IPS-15b (cell line): ENCODE measurements around the gene SLC46A1.
A peak's percentile ranks its signal among the peaks of the same experiment; 100 is the strongest.

Experiments
- H3K27me3 ChIP-seq: one replicate; pipeline ENCODE4 v1.6.1; 2013; ENCODE audit warnings: low read length; ENCODE audit not compliant: control insufficient read depth, insufficient read depth
- H3K36me3 ChIP-seq: one replicate; pipeline ENCODE4 v1.6.1; 2013; ENCODE audit warnings: low read length; ENCODE audit not compliant: control insufficient read depth, insufficient read depth
- H3K4me1 ChIP-seq: one replicate; pipeline ENCODE4 v1.6.1; 2013; ENCODE audit warnings: mild to moderate bottlenecking, low read length; ENCODE audit not compliant: control insufficient read depth, insufficient read depth
- H3K4me3 ChIP-seq: one replicate; pipeline ENCODE4 v1.5.1; 2013; ENCODE audit warnings: low read depth, low read length
- H3K9ac ChIP-seq: one replicate; pipeline ENCODE4 v1.6.1; 2013; ENCODE audit warnings: low read depth, mild to moderate bottlenecking, low read length
- H3K9me3 ChIP-seq: one replicate; pipeline ENCODE4 v1.6.1; 2013; ENCODE audit warnings: mild to moderate bottlenecking, low read length; ENCODE audit not compliant: control insufficient read depth, insufficient read depth

The SLC46A1 gene

GRCh38 chr17:28365487-28365886 is 40.5 kb downstream of the SLC46A1 start:
- Histone ChIP-seq H3K9ac (no peak overlapping the region), H3K36me3 (peaks cover 9% of the 10 kb centered on the region), H3K9me3 (no peaks in the 10 kb centered on the region), H3K4me1 (peaks cover 4% of the 10 kb centered on the region), H3K27me3 (no peaks in the 10 kb centered on the region), H3K4me3 (no peak overlapping the region)

- Histone ChIP-seq H3K9me3 (no peaks in the 10 kb centered on the region), H3K4me1 (no peaks in the 10 kb centered on the region), H3K36me3 (peaks cover 9% of the 10 kb centered on the region), H3K27me3 (no peaks in the 10 kb centered on the region), H3K9ac (no peak within 1 kb of the TSS), H3K4me3 (no peak within 1 kb of the TSS)
These were observed 41.2 kb downstream of the SLC46A1 start, which contains the start of gene SEBOX for GRCh38 chr17:28364665-28365363. Gene SEBOX (minus strand): TSS chr17:28365199. CDS start chr17:28365151, 48 bp downstream.

- peaks cover 9% of the 10 kb centered on the region for H3K36me3 ChIP-seq
- H3K27me3 ChIP-seq = no peaks in the 10 kb centered on the region
- no peak overlapping the region for H3K4me3 ChIP-seq
- no peak overlapping the region for H3K9ac ChIP-seq
- H3K9me3 ChIP-seq = no peaks in the 10 kb centered on the region
- no peaks in the 10 kb centered on the region for H3K4me1 ChIP-seq
These were observed 42.0 kb downstream of the SLC46A1 start for GRCh38 chr17:28363776-28364650.

GRCh38 chr17:28363186-28363585 is 42.8 kb downstream of the SLC46A1 start:
- no peak overlapping the region for H3K4me3 ChIP-seq
- peaks cover 9% of the 10 kb centered on the region for H3K36me3 ChIP-seq
- no peaks in the 10 kb centered on the region for H3K27me3 ChIP-seq
- H3K9me3 ChIP-seq = no peaks in the 10 kb centered on the region
- peaks cover 3% of the 10 kb centered on the region for H3K4me1 ChIP-seq
- no peak overlapping the region for H3K9ac ChIP-seq

- H3K4me1 ChIP-seq = peaks cover 3% of the 10 kb centered on the region
- peak overlapping the region; percentile 95 for H3K4me3 ChIP-seq
- no peaks in the 10 kb centered on the region for H3K9me3 ChIP-seq
- peak overlapping the region; percentile 91 for H3K9ac ChIP-seq
- H3K27me3 ChIP-seq = no peaks in the 10 kb centered on the region
- peaks cover 15% of the 10 kb centered on the region for H3K36me3 ChIP-seq
These were observed 48.2 kb downstream of the SLC46A1 start for GRCh38 chr17:28357901-28358197.

- Histone ChIP-seq H3K9me3 (no peaks in the 10 kb centered on the region), H3K9ac (peak within 1 kb of the TSS; percentile 92), H3K4me1 (peaks cover 3% of the 10 kb centered on the region), H3K36me3 (peaks cover 17% of the 10 kb centered on the region), H3K4me3 (peak within 1 kb of the TSS; percentile 95), H3K27me3 (no peaks in the 10 kb centered on the region)
These were observed 48.7 kb downstream of the SLC46A1 start, which contains the start of gene POLDIP2 for GRCh38 chr17:28357061-28357900. Gene POLDIP2 (minus strand): TSS chr17:28357527. CDS start chr17:28357448, 79 bp downstream.

- Histone ChIP-seq H3K4me1 (no peaks in the 10 kb centered on the region), H3K4me3 (no peak overlapping the region), H3K9ac (no peak overlapping the region), H3K9me3 (no peaks in the 10 kb centered on the region), H3K27me3 (no peaks in the 10 kb centered on the region), H3K36me3 (peaks cover 50% of the 10 kb centered on the region)
These were observed 55.7 kb downstream of the SLC46A1 start for GRCh38 chr17:28350271-28350670.

GRCh38 chr17:28348979-28349378 is 57.0 kb downstream of the SLC46A1 start:
- Histone ChIP-seq H3K36me3 (peaks cover 57% of the 10 kb centered on the region), H3K9ac (no peak overlapping the region)

GRCh38 chr17:28347261-28347891 is 58.6 kb downstream of the SLC46A1 start:
- H3K4me3 ChIP-seq = no peak overlapping the region
- H3K27me3 ChIP-seq = no peaks in the 10 kb centered on the region
- H3K9ac ChIP-seq = no peak overlapping the region
- H3K9me3 ChIP-seq = no peaks in the 10 kb centered on the region
- H3K4me1 ChIP-seq = no peaks in the 10 kb centered on the region
- H3K36me3 ChIP-seq = peaks cover 53% of the 10 kb centered on the region

More at GRCh38 chr17:28348979-28349378, 57.0 kb downstream of the SLC46A1 start:
- Histone ChIP-seq H3K9me3 (no peaks in the 10 kb centered on the region), H3K27me3 (no peaks in the 10 kb centered on the region), H3K4me1 (no peaks in the 10 kb centered on the region), H3K4me3 (no peak overlapping the region)

- Histone ChIP-seq H3K4me1 (no peaks in the 10 kb centered on the region), H3K27me3 (no peaks in the 10 kb centered on the region), H3K9ac (no peak overlapping the region), H3K36me3 (peaks cover 55% of the 10 kb centered on the region), H3K9me3 (no peaks in the 10 kb centered on the region), H3K4me3 (no peak overlapping the region)
These were observed 59.2 kb downstream of the SLC46A1 start for GRCh38 chr17:28346746-28347246.

- no peaks in the 10 kb centered on the region for H3K4me1 ChIP-seq
- H3K4me3 ChIP-seq = no peak overlapping the region
- no peak overlapping the region for H3K9ac ChIP-seq
- no peaks in the 10 kb centered on the region for H3K27me3 ChIP-seq
- peaks cover 49% of the 10 kb centered on the region for H3K36me3 ChIP-seq
- H3K9me3 ChIP-seq = no peaks in the 10 kb centered on the region
These were observed 59.8 kb downstream of the SLC46A1 start for GRCh38 chr17:28346199-28346580.
